AG04449 (cell line): ENCODE results near the gene B3GNT5.

ENCODE experiments used
- CTCF ChIA-PET: fragments of 350-600 bp; formaldehyde crosslinking; extraction: SDS; loops from one replicate; lab custom pipeline; 2021; ENCODE audit warnings: antibody characterized with exemption; lab: Yijun Ruan, JAX
- POLR2A ChIA-PET: fragments of 400-600, 350-600 bp; formaldehyde crosslinking; extraction: SDS; loops from one replicate; lab custom pipeline; 2020; ENCODE audit warnings: antibody characterized with exemption, inconsistent platforms; lab: Yijun Ruan, JAX
- DNase-seq: peaks from one replicate; pipeline ENCODE4 v3.0.0-alpha.2; 2010; ENCODE audit warnings: low read depth, low spot score
- H3K4me3 ChIP-seq: 2 replicates; pipeline ENCODE4 v1.5.1; 2011; ENCODE audit warnings: low read depth, mild to moderate bottlenecking, control low read depth, low read length
- TF ChIP-seq, protein P1 (sequence below): IDR thresholded peaks from one replicate; pipeline ENCODE4 v1.5.1; 2011; ENCODE audit warnings: mild to moderate bottlenecking, moderate library complexity, low read length, control low read depth, inconsistent platforms; ENCODE audit not compliant: insufficient read depth; ENCODE audit errors: missing control alignments

B3GNT5 gene, protein sequence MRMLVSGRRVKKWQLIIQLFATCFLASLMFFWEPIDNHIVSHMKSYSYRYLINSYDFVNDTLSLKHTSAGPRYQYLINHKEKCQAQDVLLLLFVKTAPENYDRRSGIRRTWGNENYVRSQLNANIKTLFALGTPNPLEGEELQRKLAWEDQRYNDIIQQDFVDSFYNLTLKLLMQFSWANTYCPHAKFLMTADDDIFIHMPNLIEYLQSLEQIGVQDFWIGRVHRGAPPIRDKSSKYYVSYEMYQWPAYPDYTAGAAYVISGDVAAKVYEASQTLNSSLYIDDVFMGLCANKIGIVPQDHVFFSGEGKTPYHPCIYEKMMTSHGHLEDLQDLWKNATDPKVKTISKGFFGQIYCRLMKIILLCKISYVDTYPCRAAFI

DNA sequence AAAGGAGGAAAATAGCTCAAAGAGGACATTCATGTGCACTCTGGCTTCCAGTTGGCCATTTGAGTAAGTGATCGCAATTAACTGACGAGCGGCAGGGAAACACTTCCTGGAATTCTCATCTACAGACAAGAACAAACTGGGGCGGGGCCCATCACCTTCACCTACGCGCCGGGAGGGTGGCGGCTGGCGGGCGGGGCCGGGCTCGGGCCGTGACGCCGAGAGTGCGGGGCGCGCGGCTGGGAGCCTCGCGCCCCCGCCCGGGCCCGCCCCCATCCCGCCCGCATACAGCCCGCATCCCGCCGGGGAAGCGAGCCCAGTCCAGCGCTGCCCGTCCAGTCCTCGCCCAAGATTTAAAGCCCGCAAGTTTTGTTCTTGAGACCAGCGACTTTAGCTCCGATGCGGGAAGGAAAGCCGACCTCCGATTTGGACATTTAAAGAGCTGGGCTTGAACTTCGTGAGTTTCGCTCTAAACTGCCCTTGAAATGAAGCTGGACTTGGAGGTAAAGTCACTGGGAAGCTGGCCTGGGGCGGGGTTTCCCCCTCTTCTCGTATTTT, at the start of gene B3GNT5:
Gene B3GNT5 (plus strand): TSS at position 281 of the 555 bp plus-strand sequence. CDS start 16,546 bp downstream, outside the sequence.
- ChIA-PET POLR2A (no interaction called here), CTCF (interaction anchor here (0.9 to 5.1 kb wide), 3 partner anchors 9 to 130 kb away, joined by 3 to 20 read pairs (median 4); no protein-coding TSS in a partner anchor)
- peak within 1 kb of the TSS; percentile 69 for H3K4me3 ChIP-seq
- TF ChIP-seq, protein P1, sequence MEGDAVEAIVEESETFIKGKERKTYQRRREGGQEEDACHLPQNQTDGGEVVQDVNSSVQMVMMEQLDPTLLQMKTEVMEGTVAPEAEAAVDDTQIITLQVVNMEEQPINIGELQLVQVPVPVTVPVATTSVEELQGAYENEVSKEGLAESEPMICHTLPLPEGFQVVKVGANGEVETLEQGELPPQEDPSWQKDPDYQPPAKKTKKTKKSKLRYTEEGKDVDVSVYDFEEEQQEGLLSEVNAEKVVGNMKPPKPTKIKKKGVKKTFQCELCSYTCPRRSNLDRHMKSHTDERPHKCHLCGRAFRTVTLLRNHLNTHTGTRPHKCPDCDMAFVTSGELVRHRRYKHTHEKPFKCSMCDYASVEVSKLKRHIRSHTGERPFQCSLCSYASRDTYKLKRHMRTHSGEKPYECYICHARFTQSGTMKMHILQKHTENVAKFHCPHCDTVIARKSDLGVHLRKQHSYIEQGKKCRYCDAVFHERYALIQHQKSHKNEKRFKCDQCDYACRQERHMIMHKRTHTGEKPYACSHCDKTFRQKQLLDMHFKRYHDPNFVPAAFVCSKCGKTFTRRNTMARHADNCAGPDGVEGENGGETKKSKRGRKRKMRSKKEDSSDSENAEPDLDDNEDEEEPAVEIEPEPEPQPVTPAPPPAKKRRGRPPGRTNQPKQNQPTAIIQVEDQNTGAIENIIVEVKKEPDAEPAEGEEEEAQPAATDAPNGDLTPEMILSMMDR, result no peak
- no peak for DNase-seq

DNA sequence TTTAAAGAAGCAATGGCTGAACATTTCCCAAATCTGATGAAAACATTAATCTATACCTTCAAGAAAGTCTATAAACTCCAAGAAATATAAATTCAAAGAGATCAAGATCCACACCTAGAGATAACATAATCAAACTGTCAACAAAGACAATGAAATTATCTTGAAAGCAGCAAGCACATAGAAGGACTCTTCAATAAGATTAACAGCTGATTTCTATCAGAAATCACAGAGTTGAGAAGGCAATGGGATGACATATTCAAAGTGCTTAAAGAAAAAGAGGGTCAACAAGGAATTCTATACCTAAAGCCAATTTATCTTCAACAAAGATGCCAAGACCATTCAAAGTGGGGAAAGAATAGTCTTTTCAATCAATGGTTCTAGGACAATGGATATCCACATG, 49.4 kb upstream of the B3GNT5 start:
- ChIA-PET POLR2A (no interaction called here), CTCF (no interaction called here)
- no peak overlapping the region for H3K4me3 ChIP-seq
- DNase-seq, result no peak
- TF ChIP-seq, protein P1, result no peak

DNA sequence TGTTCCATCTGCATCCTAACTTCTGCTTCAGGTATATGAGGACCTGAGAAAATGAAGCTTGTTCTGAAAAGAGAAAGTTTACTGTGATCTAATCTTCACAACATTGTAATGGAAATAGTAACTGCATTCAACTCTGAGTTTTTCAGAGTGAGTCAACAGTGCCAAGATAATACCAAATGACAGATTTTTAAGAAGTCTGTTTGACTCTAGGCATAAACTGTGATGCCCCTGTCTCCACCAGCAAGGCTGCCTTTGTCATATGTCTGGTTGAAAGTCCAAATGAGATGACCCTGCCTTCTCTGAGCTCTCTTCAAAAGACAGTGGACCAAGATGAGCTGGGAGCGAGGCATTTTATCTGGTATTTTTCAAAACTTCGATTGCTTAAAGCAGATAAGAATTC, 44.8 kb upstream of the B3GNT5 start:
- CTCF ChIA-PET, result interaction anchor here (1.5 kb wide), 1 partner anchor 24 kb away, joined by 4 read pairs; no protein-coding TSS in a partner anchor
- POLR2A ChIA-PET, result no interaction called here
- DNase-seq, result no peak
- H3K4me3 ChIP-seq, result no peak overlapping the region
- TF ChIP-seq, protein P1, result no peak

DNA sequence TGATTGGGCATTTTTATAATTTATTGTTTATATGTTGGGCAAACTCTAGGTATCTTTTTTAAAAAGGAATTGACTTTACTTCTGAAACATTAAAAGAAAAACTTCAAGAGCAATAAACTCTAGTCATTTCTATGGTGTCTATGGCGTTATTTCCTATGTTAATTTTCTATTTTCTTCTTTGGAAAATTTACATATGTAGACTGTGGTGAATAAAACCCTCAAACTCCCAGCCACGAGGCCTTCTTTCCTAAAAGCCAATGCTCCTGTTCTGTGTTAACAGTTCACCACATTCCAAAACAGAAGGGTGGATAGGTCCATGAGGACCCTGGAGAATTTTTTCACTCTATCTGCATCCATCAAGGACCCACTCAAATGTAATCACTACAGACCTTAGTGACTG, 44.3 kb upstream of the B3GNT5 start:
- DNase-seq, result no peak
- TF ChIP-seq, protein P1, result no peak
- no peak overlapping the region for H3K4me3 ChIP-seq
- POLR2A ChIA-PET, result no interaction called here
- CTCF ChIA-PET, result no interaction called here

DNA sequence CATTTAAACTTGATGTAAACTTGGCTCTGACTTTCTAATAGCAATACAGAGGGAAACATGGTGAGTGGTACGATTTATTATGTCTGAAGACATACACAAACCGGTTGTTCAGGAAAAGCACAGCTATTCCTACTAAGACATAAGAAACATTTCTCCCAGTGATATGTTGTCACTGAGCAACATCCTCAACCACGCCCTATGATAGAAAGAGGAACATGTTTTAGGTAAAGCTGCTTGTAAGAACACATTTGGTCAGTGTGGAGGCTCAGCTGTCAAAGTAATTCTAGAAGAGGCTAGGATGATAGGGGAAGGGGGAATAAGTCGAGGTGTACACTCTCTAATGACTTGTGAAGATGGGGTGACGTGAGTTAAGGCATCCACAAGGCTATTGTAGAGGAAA, 42.7 kb upstream of the B3GNT5 start:
- TF ChIP-seq, protein P1, result no peak
- H3K4me3 ChIP-seq, result no peak overlapping the region
- no peak for DNase-seq
- POLR2A ChIA-PET, result no interaction called here
- CTCF ChIA-PET, result no interaction called here

DNA sequence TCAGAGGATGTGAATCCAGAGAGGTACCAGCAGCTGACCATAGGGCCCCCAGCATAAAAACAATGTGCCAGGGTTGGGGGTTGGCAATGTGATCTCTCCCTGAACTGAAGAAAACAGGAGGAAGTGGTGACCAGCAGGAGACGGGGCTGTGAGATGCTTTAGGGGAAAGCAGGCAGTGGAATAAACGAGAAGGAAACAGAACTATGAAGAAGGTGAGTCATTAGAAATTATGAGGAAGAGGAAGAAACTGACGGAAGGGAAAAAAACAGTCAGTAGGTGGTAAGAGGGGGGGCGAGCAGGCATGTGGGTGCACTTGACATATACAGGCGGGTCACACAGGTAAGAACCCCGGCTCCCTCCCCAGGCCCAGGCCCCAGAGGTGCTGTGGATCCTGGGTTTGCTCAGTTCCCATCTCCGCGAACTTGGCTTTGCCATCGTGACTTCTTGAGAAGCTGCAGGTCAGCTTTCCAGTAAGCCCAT, 42.2 kb upstream of the B3GNT5 start:
- no peak for DNase-seq
- TF ChIP-seq, protein P1, result no peak
- ChIA-PET CTCF (no interaction called here), POLR2A (interaction anchor here (0.6 kb wide), 1 partner anchor 252 kb away, joined by 4 read pairs; no protein-coding TSS in a partner anchor)
- no peak overlapping the region for H3K4me3 ChIP-seq
